Transverse colon (tissue), 4 donors: ENCODE results near the gene GJC1. TPM values are rescaled to one million over a fixed set of nuclear protein-coding genes. Genes with fewer than 3 reads are reported as not detected.

Experiments
- DNase-seq: peaks from one replicate; pipeline ENCODE4 v3.0.0-alpha.2; 2019
- H3K27ac ChIP-seq, 4 donors: fragments of 200-600 bp; sonication (generic); 2 replicates each; pipeline ENCODE4 v1.5.1; 2016 to 2018; ENCODE audit warnings: inconsistent platforms in 4 of 4
- H3K27me3 ChIP-seq: fragments of 200-600 bp; sonication (generic); 2 replicates; pipeline ENCODE4 v1.5.1; 2017; ENCODE audit warnings: inconsistent platforms
- H3K36me3 ChIP-seq, 4 donors: fragments of 200-600 bp; sonication (generic); 2 replicates each; pipeline ENCODE4 v1.5.1; 2017 to 2019; ENCODE audit warnings: inconsistent platforms in 4 of 4
- H3K4me1 ChIP-seq, 4 donors: fragments of 200-600 bp; sonication (generic); 2 replicates each; pipeline ENCODE4 v1.5.1; 2017 to 2020; ENCODE audit warnings: inconsistent platforms in 4 of 4
- H3K4me3 ChIP-seq, 4 donors: fragments of 200-600 bp; sonication (generic); 1 replicate in 1 of 4; 2 replicates in 3 of 4; pipeline versions ENCODE4 v1.5.1 to v1.6.1; 2017 to 2019; ENCODE audit warnings: inconsistent platforms in 4 of 4
- H3K9me3 ChIP-seq, 2 donors: fragments of 200-600 bp; sonication (generic); 2 replicates each; pipeline ENCODE4 v1.5.1; 2017 to 2019; ENCODE audit warnings: inconsistent platforms in 2 of 2
- EP300 ChIP-seq: sonication (generic); formaldehyde crosslinking; IDR thresholded peaks from one replicate; pipeline ENCODE4 v1.6.1; 2017; ENCODE audit warnings: antibody characterized with exemption, low read depth
- POLR2A ChIP-seq: fragments of 450-650 bp; IDR thresholded peaks from one replicate; pipeline ENCODE4 v1.6.1; 2016; ENCODE audit warnings: antibody characterized with exemption, mild to moderate bottlenecking, moderate library complexity
- POLR2AphosphoS5 ChIP-seq, 3 donors: sonication (generic); formaldehyde crosslinking; IDR thresholded peaks; one replicate each; pipeline ENCODE4 v1.6.1; 2016; ENCODE audit warnings: antibody characterized with exemption in 3 of 3
- WGBS, 2 donors: methylation state at CpG; one replicate each; pipeline ENCODE4 v1.1.5; 2018; ENCODE audit warnings: low coverage in 1 of 2; 5-methylcytosine and 5-hydroxymethylcytosine counted together
- in situ Hi-C, 4 donors: fragments of 200-750 bp; cut with MboI; loops; one replicate each; pipeline versions ENCODE4 v1.15.0 to v1.15.1; 2017; ENCODE audit warnings: low sequenced_read_pairs in 3 of 4, low pct_ligation_motif_present in 1 of 4, low pct_unique_long_range_greater_than_20kb in 1 of 4
- intact Hi-C: fragments of 100-400 bp; cut with DNase I; formaldehyde crosslinking; loops from one replicate; pipeline ENCODE4 v1.15.1; 2023; ENCODE audit warnings: low total_unique reads
- total RNA-seq, 4 donors: library from RNA; depleted of rRNA; stranded (reverse); fragments of >200 nt; gene quantifications; one replicate each; pipeline ENCODE4 v1.1.0, GENCODE V29; 2016
- TF ChIP-seq, protein P1 (sequence below), 5 experiments: fragments of 200-600 bp in 3 of 5; fragments of 450-650 bp in 2 of 5; sonication (generic) in 3 of 5; IDR thresholded peaks; 1 replicate in 2 of 5; 2 replicates in 3 of 5; pipeline ENCODE4 v1.5.1; 2016 to 2017; ENCODE audit warnings: antibody characterized with exemption in 5 of 5, inconsistent platforms in 3 of 5, mild to moderate bottlenecking in 2 of 5, moderate library complexity in 1 of 5

The GJC1 gene
- total RNA-seq, 4 donors from 2014 or later = 12.0 to 18.7 (median 14.7) TPM

DNA sequence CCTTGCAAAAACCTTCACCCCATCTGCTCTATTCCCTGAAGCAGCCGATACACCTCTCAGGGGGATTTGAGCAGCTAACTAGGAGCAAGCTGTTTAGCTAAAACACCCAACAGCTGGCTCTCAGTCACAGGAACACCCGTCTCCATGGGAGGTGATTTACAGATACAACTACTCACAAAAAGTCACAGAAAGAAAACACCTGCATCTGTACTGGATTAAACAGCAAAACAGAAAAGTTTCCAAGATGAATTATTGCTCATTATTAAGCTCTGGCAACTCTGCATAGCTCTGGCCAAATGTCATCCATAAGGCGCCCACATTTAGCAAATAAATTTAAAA is 22.3 kb downstream of the GJC1 start:
- intact Hi-C loops (no loop called here), in situ Hi-C loops (no loop called here)
- Histone ChIP-seq H3K9me3 (no peaks in the 10 kb centered on the region), H3K4me1 (peaks cover 0 to 26% (median 3%) of the 10 kb centered on the region in 4 donors), H3K36me3 (no peaks in the 10 kb centered on the region), H3K27ac (peak overlapping the region; percentile 60 to 85 (median 76)), H3K4me3 (no peak overlapping the region), H3K27me3 (peaks cover 6% of the 10 kb centered on the region)
- 49 to 56% methylated on average over 1 to 3 of the region's 3 CpGs for WGBS, 2 donors
- no peak for DNase-seq
- no peak for TF ChIP-seq EP300
- no peak for TF ChIP-seq POLR2A
- TF ChIP-seq POLR2AphosphoS5 (IDR thresholded peaks at IDR 0.05) = no peak

DNA sequence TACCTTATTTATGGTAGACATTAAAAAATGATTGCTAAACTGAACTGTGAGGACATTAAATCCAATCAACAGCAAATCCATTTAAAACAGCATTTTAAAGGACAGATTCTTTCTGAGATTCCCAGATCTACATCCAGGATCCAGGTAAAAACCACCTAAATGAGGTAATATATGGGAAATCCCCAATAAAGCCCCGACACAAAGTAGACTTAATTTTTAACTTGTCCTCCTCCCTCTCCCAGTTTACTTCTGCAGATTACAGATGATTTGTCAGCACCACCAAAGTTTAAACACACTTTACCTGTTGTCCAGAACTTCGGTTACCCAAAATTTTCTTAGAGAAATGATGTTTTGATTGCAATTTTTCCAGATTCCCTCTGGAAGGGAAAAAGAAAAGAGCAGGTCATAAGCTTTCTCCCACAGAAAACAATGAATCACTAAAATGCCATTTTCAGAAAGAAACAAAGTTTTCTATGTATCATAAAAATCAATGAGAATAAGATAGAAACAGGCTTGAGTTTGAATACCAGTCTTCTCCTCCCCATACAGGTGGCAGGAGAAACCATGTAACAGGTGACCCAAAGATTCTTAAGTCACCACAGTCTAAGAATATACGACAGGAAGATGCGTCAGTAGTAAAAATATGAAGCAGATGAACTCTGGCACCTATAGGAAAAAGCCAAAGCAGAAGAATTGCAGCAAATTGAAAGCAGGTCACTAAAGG is 22.8 kb downstream of the GJC1 start:
- H3K4me3 ChIP-seq = no peak overlapping the region
- intact Hi-C loops = no loop called here
- H3K27ac ChIP-seq = peak overlapping the region; percentile 60 to 85 (median 76)
- H3K9me3 ChIP-seq = no peaks in the 10 kb centered on the region
- H3K27me3 ChIP-seq = peaks cover 6% of the 10 kb centered on the region
- peaks cover 0 to 27% (median 4%) of the 10 kb centered on the region in 4 donors for H3K4me1 ChIP-seq
- H3K36me3 ChIP-seq = no peaks in the 10 kb centered on the region
- DNase-seq = no peak
- 33 to 51% methylated on average over 3 to 4 of the region's 4 CpGs for WGBS, 2 donors
- TF ChIP-seq POLR2A (no peak), POLR2AphosphoS5 (IDR thresholded peaks at IDR 0.05) (no peak), EP300 (no peak)
- TF ChIP-seq, protein P1, sequence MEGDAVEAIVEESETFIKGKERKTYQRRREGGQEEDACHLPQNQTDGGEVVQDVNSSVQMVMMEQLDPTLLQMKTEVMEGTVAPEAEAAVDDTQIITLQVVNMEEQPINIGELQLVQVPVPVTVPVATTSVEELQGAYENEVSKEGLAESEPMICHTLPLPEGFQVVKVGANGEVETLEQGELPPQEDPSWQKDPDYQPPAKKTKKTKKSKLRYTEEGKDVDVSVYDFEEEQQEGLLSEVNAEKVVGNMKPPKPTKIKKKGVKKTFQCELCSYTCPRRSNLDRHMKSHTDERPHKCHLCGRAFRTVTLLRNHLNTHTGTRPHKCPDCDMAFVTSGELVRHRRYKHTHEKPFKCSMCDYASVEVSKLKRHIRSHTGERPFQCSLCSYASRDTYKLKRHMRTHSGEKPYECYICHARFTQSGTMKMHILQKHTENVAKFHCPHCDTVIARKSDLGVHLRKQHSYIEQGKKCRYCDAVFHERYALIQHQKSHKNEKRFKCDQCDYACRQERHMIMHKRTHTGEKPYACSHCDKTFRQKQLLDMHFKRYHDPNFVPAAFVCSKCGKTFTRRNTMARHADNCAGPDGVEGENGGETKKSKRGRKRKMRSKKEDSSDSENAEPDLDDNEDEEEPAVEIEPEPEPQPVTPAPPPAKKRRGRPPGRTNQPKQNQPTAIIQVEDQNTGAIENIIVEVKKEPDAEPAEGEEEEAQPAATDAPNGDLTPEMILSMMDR (IDR thresholded peaks at IDR 0.05) = no peak
- in situ Hi-C loops = no loop called here

DNA sequence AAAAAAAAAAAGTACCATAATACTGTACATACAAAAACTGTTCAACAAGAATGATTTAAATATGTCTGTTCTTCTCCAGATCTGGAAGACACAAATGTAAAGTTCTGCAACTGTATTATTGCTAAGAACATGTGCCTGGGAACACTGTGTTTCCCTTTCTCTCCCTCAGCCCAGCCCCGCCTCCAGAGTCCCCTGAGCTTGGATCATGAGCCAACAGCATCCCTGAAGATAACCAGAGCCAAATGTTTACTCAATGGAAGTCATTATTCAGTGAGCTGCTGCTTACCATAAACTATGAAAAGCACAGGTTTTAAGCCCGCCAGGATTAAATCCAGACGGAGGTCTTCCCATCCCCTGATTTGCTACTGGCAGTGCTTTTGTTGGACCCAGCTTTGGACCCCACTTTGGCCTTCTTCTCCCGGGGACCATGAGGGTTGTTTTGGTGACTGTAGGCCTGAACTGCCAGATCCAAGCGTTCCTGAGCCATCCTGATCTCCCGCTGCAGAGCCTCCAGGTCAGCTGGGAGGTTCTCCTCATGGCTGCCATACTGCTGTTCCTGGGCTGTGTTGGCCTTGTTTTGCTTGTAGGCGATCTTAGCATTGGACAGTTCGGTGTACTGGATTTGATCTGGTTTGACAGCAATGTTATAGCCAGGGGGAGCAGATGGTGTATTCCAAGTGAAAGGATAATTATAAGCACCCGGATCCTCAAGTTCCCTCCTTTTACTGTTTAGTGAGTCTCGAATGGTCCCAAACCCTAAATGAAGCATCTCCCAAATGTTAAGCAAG is 25.6 kb downstream of the GJC1 start:
- peaks cover 0 to 27% (median 2%) of the 10 kb centered on the region in 4 donors for H3K4me1 ChIP-seq
- no peaks in the 10 kb centered on the region for H3K36me3 ChIP-seq
- no peak overlapping the region for H3K4me3 ChIP-seq
- H3K9me3 ChIP-seq = no peaks in the 10 kb centered on the region
- intact Hi-C loops = no loop called here
- in situ Hi-C loops = no loop called here
- WGBS, 2 donors = 77% methylated on average over 8 of the region's 10 CpGs; no CpG with 5 or more reads in 1 of the 2 donors
- TF ChIP-seq POLR2A = no peak
- peak; percentile 71 to 77 (median 74) for TF ChIP-seq POLR2AphosphoS5 (IDR thresholded peaks at IDR 0.05)
- TF ChIP-seq, protein P1 (IDR thresholded peaks at IDR 0.05) = no peak
- TF ChIP-seq EP300 = peak; percentile 72
- peaks cover 6% of the 10 kb centered on the region for H3K27me3 ChIP-seq
- peak overlapping the region; percentile 67 to 85 (median 78) for H3K27ac ChIP-seq
- DNase-seq = peak; percentile 45

DNA sequence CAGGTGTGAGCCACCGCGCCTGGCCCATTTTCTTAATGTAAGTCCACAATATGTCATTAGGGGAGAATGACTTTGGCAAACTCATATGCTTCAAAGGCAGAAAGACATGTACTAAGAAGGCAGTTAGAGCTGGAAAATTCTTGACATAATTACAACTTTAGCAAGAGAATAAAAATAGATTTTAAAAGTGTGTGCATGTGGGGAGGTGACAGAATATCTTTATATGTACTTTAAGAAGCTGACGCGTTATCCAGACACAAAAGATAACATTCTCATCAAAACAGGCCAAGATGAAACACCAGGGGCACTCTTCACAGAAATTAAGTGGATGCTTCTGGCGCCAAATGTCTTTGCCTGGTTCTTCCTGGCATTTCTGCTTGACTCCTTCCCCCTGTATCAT is 28.2 kb downstream of the GJC1 start:
- in situ Hi-C loops (no loop called here), intact Hi-C loops (no loop called here)
- DNase-seq = no peak
- H3K27me3 ChIP-seq = peaks cover 4% of the 10 kb centered on the region
- no peaks in the 10 kb centered on the region for H3K36me3 ChIP-seq
- no peaks in the 10 kb centered on the region for H3K9me3 ChIP-seq
- H3K27ac ChIP-seq = peak overlapping the region; percentile 67 to 85 (median 78)
- WGBS, 2 donors = 81 to 93% methylated on average over 5 of the region's 5 CpGs
- H3K4me3 ChIP-seq = no peak overlapping the region
- TF ChIP-seq, protein P1 (IDR thresholded peaks at IDR 0.05) = no peak
- no peak for TF ChIP-seq POLR2AphosphoS5 (IDR thresholded peaks at IDR 0.05)
- TF ChIP-seq POLR2A = no peak
- TF ChIP-seq EP300 = no peak
- peaks cover 0 to 29% (median 2%) of the 10 kb centered on the region in 4 donors for H3K4me1 ChIP-seq
